Neural progenitor cell (in vitro differentiated cells): ENCODE data around the gene SULT6B1. TPM values are rescaled to one million over a fixed set of nuclear protein-coding genes. Genes with fewer than 3 reads are reported as not detected.
"Not testable (repeated sequence)": the region's sequence is repeated elsewhere in the genome, so short reads cannot be mapped to it uniquely, and the experiment has no call there.

Experiments used
- DNase-seq: peaks from one replicate; pipeline ENCODE4 v3.0.0-alpha.2; 2016; ENCODE audit warnings: low spot score
- H2AFZ ChIP-seq: fragments of 200-600 bp; sonication (generic); replicated peaks from 2 replicates; pipeline ENCODE4 v1.6.1; 2016; ENCODE audit warnings: antibody characterized with exemption
- H3F3A ChIP-seq: fragments of 200-600 bp; sonication (generic); 2 replicates; pipeline ENCODE4 v1.6.1; 2016; ENCODE audit warnings: antibody characterized with exemption, low read depth
- H3K27ac ChIP-seq: fragments of 200-600 bp; sonication (generic); 2 replicates; pipeline ENCODE4 v1.5.1; 2016; ENCODE audit warnings: mild to moderate bottlenecking
- H3K27me3 ChIP-seq: fragments of 200-600 bp; sonication (generic); 2 replicates; pipeline ENCODE4 v1.6.1; 2016; ENCODE audit warnings: mild to moderate bottlenecking, moderate library complexity
- H3K36me3 ChIP-seq: fragments of 200-600 bp; sonication (generic); 2 replicates; pipeline ENCODE4 v1.5.1; 2016
- H3K4me1 ChIP-seq: fragments of 200-600 bp; sonication (generic); 2 replicates; pipeline ENCODE4 v1.6.1; 2016; ENCODE audit warnings: mixed run types
- H3K4me2 ChIP-seq: fragments of 200-600 bp; sonication (generic); 2 replicates; pipeline ENCODE4 v1.6.1; 2016
- H3K4me3 ChIP-seq: fragments of 200-600 bp; sonication (generic); 2 replicates; pipeline ENCODE4 v1.5.1; 2016
- H3K79me2 ChIP-seq: fragments of 200-600 bp; sonication (generic); 2 replicates; pipeline ENCODE4 v1.6.1; 2016; ENCODE audit warnings: low read depth
- H3K9ac ChIP-seq: fragments of 200-600 bp; sonication (generic); 2 replicates; pipeline ENCODE4 v1.6.1; 2016
- H3K9me3 ChIP-seq: fragments of 200-600 bp; sonication (generic); 2 replicates; pipeline ENCODE4 v1.5.1; 2016; ENCODE audit warnings: low read depth
- H4K20me1 ChIP-seq: fragments of 200-600 bp; sonication (generic); 2 replicates; pipeline ENCODE4 v1.6.1; 2016; ENCODE audit warnings: low read depth
- H3K27ac Mint-ChIP-seq: 3 replicates; pipeline ENCODE4 v1.8.0; 2021; ENCODE audit warnings: mixed read lengths
- H3K27me3 Mint-ChIP-seq: 2 replicates; pipeline ENCODE4 v1.8.0; 2022; ENCODE audit warnings: low read depth, mild to moderate bottlenecking, inconsistent platforms, moderate library complexity, mixed read lengths; ENCODE audit not compliant: insufficient read depth
- H3K36me3 Mint-ChIP-seq: 3 replicates; pipeline ENCODE4 v1.8.0; 2021; ENCODE audit warnings: mixed read lengths
- H3K4me1 Mint-ChIP-seq: 3 replicates; pipeline ENCODE4 v1.8.0; 2021; ENCODE audit warnings: mixed read lengths
- H3K4me3 Mint-ChIP-seq: 3 replicates; pipeline ENCODE4 v1.8.0; 2021; ENCODE audit warnings: mild to moderate bottlenecking, moderate library complexity, mixed read lengths
- H3K9me3 Mint-ChIP-seq: 3 replicates; pipeline ENCODE4 v1.8.0; 2020; ENCODE audit warnings: mixed read lengths
- CTCF ChIP-seq: fragments of 200-600 bp; sonication (generic); IDR thresholded peaks from 2 replicates; pipeline ENCODE4 v1.5.1; 2017; ENCODE audit warnings: antibody characterized with exemption, mild to moderate bottlenecking
- EZH2 ChIP-seq: fragments of 200-600 bp; sonication (generic); IDR thresholded peaks from 2 replicates; pipeline ENCODE4 v1.6.1; 2017; ENCODE audit warnings: antibody characterized with exemption, mild to moderate bottlenecking, moderate library complexity
- EZH2phosphoT487 ChIP-seq: fragments of 200-600 bp; sonication (generic); IDR thresholded peaks from 2 replicates; pipeline ENCODE4 v1.6.1; 2017; ENCODE audit warnings: antibody characterized with exemption
- total RNA-seq: library from RNA; depleted of rRNA; stranded (reverse); fragments of >200 nt; gene quantifications from 2 replicates; pipeline ENCODE4 v1.2.3, GENCODE V29; 2015; ENCODE audit warnings: low replicate concordance

The SULT6B1 gene
- total RNA-seq, 1 donor from 2014 or later: not detected

- peaks cover 63% of the 10 kb centered on the region for H3K36me3 ChIP-seq
- Mint-ChIP-seq H3K27ac (no peak overlapping the region), H3K27me3 (no peaks in the 10 kb centered on the region), H3K9me3 (peaks cover 44% of the 10 kb centered on the region), H3K4me3 (no peak overlapping the region), H3K36me3 (peaks cover 83% of the 10 kb centered on the region), H3K4me1 (peaks cover 4% of the 10 kb centered on the region)
- H3K9ac ChIP-seq: no peak overlapping the region
- no peaks in the 10 kb centered on the region for H4K20me1 ChIP-seq
- H2AFZ ChIP-seq: no peak overlapping the region
- peak; percentile 34 for DNase-seq
- peak overlapping the region; percentile 79 for H3K27ac ChIP-seq
- peaks cover 59% of the 10 kb centered on the region for H3K79me2 ChIP-seq
- peaks cover 50% of the 10 kb centered on the region for H3F3A ChIP-seq
- no peak for TF ChIP-seq CTCF
- TF ChIP-seq EZH2phosphoT487: no peak
- TF ChIP-seq EZH2: no peak
- no peak overlapping the region for H3K4me3 ChIP-seq
- no peaks in the 10 kb centered on the region for H3K27me3 ChIP-seq
- peak overlapping the region; percentile 65 for H3K4me2 ChIP-seq
- H3K4me1 ChIP-seq: peaks cover 16% of the 10 kb centered on the region
- H3K9me3 ChIP-seq: peaks cover 10% of the 10 kb centered on the region
Measured at GRCh38 chr2:37205689-37206341, 17.3 kb upstream of the SULT6B1 start.

GRCh38 chr2:37205071-37205661 is 16.7 kb upstream of the SULT6B1 start:
- H3K4me3 Mint-ChIP-seq, H3K27ac Mint-ChIP-seq, H3K9ac ChIP-seq, H3K9me3 ChIP-seq, H3K4me1 Mint-ChIP-seq, H3K27me3 Mint-ChIP-seq, H2AFZ ChIP-seq, H3K4me3 ChIP-seq, H3K27me3 ChIP-seq, H4K20me1 ChIP-seq, DNase-seq: not testable (repeated sequence)
- peak overlapping the region; percentile 79 for H3K27ac ChIP-seq
- peaks cover 54% of the 10 kb centered on the region for H3K79me2 ChIP-seq
- peaks cover 79% of the 10 kb centered on the region for H3K36me3 Mint-ChIP-seq
- peaks cover 44% of the 10 kb centered on the region for H3K9me3 Mint-ChIP-seq
- peaks cover 16% of the 10 kb centered on the region for H3K4me1 ChIP-seq
- peaks cover 50% of the 10 kb centered on the region for H3F3A ChIP-seq
- peaks cover 58% of the 10 kb centered on the region for H3K36me3 ChIP-seq
- H3K4me2 ChIP-seq: peak overlapping the region; percentile 65

GRCh38 chr2:37203708-37204107 is 15.2 kb upstream of the SULT6B1 start:
- Histone ChIP-seq H3K4me1 (peaks cover 18% of the 10 kb centered on the region), H3K36me3 (peaks cover 48% of the 10 kb centered on the region), H3K9ac (no peak overlapping the region), H3K27ac (no peak overlapping the region), H3K4me3 (no peak overlapping the region), H3K79me2 (peaks cover 40% of the 10 kb centered on the region), H4K20me1 (no peaks in the 10 kb centered on the region), H2AFZ (no peak overlapping the region), H3F3A (peaks cover 46% of the 10 kb centered on the region), H3K4me2 (no peak overlapping the region), H3K27me3 (no peaks in the 10 kb centered on the region), H3K9me3 (peaks cover 10% of the 10 kb centered on the region)
- no peak overlapping the region for H3K4me3 Mint-ChIP-seq
- DNase-seq: no peak
- peaks cover 68% of the 10 kb centered on the region for H3K36me3 Mint-ChIP-seq
- peaks cover 33% of the 10 kb centered on the region for H3K9me3 Mint-ChIP-seq
- H3K27me3 Mint-ChIP-seq: no peaks in the 10 kb centered on the region
- no peak for TF ChIP-seq EZH2phosphoT487
- no peak for TF ChIP-seq EZH2
- TF ChIP-seq CTCF: no peak
- no peak overlapping the region for H3K27ac Mint-ChIP-seq
- peaks cover 4% of the 10 kb centered on the region for H3K4me1 Mint-ChIP-seq

- Histone ChIP-seq H3K27me3 (no peaks in the 10 kb centered on the region), H3K9ac (no peak overlapping the region), H3K4me2 (no peak overlapping the region), H3K27ac (no peak overlapping the region), H3K4me1 (peaks cover 25% of the 10 kb centered on the region), H3K9me3 (peaks cover 5% of the 10 kb centered on the region), H3K79me2 (peaks cover 27% of the 10 kb centered on the region), H3K36me3 (peaks cover 30% of the 10 kb centered on the region), H2AFZ (no peak overlapping the region), H3K4me3 (no peak overlapping the region), H3F3A (peaks cover 34% of the 10 kb centered on the region), H4K20me1 (no peaks in the 10 kb centered on the region)
- peaks cover 4% of the 10 kb centered on the region for H3K4me1 Mint-ChIP-seq
- TF ChIP-seq EZH2 (no peak), EZH2phosphoT487 (no peak), CTCF (no peak)
- H3K9me3 Mint-ChIP-seq: peaks cover 18% of the 10 kb centered on the region
- no peak overlapping the region for H3K4me3 Mint-ChIP-seq
- DNase-seq: no peak
- no peak overlapping the region for H3K27ac Mint-ChIP-seq
- peaks cover 49% of the 10 kb centered on the region for H3K36me3 Mint-ChIP-seq
- no peaks in the 10 kb centered on the region for H3K27me3 Mint-ChIP-seq
Measured at GRCh38 chr2:37201766-37202165, 13.3 kb upstream of the SULT6B1 start.
